ENCODE data around the gene KLHL14. TPM values are rescaled to one million over a fixed set of nuclear protein-coding genes. Genes with fewer than 3 reads are reported as not detected.

KLHL14 gene
- total and polyA plus RNA-seq, 2 of the 13 experiments (the other 11 are each of a cell fraction or from before 2014, with no cell fraction given), result 16.0 to 41.8 TPM

GRCh38 chr18:32730620-32731091, 42.2 kb downstream of the KLHL14 start:
- Histone ChIP-seq H3K36me3 (replicated peaks in 1 of 2; ENCODE audit: control insufficient read depth in 1 of 2, insufficient read depth in 2 of 2, low read length in 2 of 2) (peaks cover 9 to 65% of the 10 kb centered on the region in 2 experiments), H4K20me1 (ENCODE audit: insufficient read depth, low read length) (no peaks in the 10 kb centered on the region; the same call in 1 of the 2 replicates), H3K4me2 (ENCODE audit: low read depth, low read length) (no peak overlapping the region), H3K4me1 (ENCODE audit: insufficient read depth, low read length) (no peaks in the 10 kb centered on the region), H3K27me3 (ENCODE audit: control insufficient read depth in 1 of 2, insufficient read depth in 2 of 2, low read length in 2 of 2) (no peaks in the 10 kb centered on the region), H3K79me2 (ENCODE audit: insufficient read depth, low read length) (peaks cover 21% of the 10 kb centered on the region), H3K9ac (ENCODE audit: insufficient read depth, low read depth, low read length) (no peak overlapping the region), H2AFZ (ENCODE audit: low read length) (no peak overlapping the region), H3K27ac (ENCODE audit: extremely low read length, insufficient read depth, low read length) (no peak overlapping the region), H3K4me3 (replicated peaks in 1 of 3; ENCODE audit: insufficient read depth in 1 of 3, low read depth in 2 of 3, low read length in 3 of 3) (no peak overlapping the region), H3K9me3 (ENCODE audit: low read length) (no peaks in the 10 kb centered on the region)
- BruUV-seq (replicated peaks), result no TSS peak
- intact Hi-C loops (cut with micrococcal nuclease; ENCODE audit: unreplicated experiment) (no loop called here), in situ Hi-C loops (cut with HindIII; ENCODE audit: extremely low pct_ligation_motif_present, low pct_unique_long_range_greater_than_20kb) (no loop called here)
- POLR2A ChIA-PET, result no interaction called here
- no peak for TF ChIP-seq SRSF9 (IDR thresholded peaks at IDR 0.05; ENCODE audit: borderline replicate concordance, insufficient read depth, low read depth, low read length, poor library complexity, severe bottlenecking)
- TF ChIP-seq GATA4 (IDR thresholded peaks at IDR 0.05; ENCODE audit: borderline replicate concordance, low read depth), result no peak
- TF ChIP-seq ZNF672 (CRISPR knock-in tag; IDR thresholded peaks at IDR 0.05), result no peak
- TF ChIP-seq PATZ1 (CRISPR knock-in tag; IDR thresholded peaks at IDR 0.05), result no peak
- TF ChIP-seq ETV5 (CRISPR knock-in tag; IDR thresholded peaks at IDR 0.05; ENCODE audit: borderline replicate concordance), result no peak
- FAIRE-seq, result no peak
- DNase-seq (ENCODE audit: low spot score), result no peak
- no peak for ATAC-seq
- WGBS (ENCODE audit: low lambda C conversion rate), result 98% methylated on average over 9 of the region's 9 CpGs
- CTCF ChIA-PET (ENCODE audit: low intra/inter-chr PET ratio, low total read pairs), result no interaction called here

GRCh38 chr18:32730068-32730467, 42.8 kb downstream of the KLHL14 start:
- FAIRE-seq (no peak), DNase-seq (ENCODE audit: low spot score) (no peak), ATAC-seq (no peak)
- Histone ChIP-seq H2AFZ (ENCODE audit: low read length) (no peak overlapping the region), H3K27ac (ENCODE audit: extremely low read length, insufficient read depth, low read length) (no peak overlapping the region), H3K79me2 (ENCODE audit: insufficient read depth, low read length) (peaks cover 21% of the 10 kb centered on the region), H3K9ac (ENCODE audit: insufficient read depth, low read depth, low read length) (no peak overlapping the region), H3K4me2 (ENCODE audit: low read depth, low read length) (no peak overlapping the region), H3K9me3 (ENCODE audit: low read length) (no peaks in the 10 kb centered on the region), H3K27me3 (ENCODE audit: control insufficient read depth in 1 of 2, insufficient read depth in 2 of 2, low read length in 2 of 2) (no peaks in the 10 kb centered on the region), H3K4me1 (ENCODE audit: insufficient read depth, low read length) (no peaks in the 10 kb centered on the region), H3K36me3 (replicated peaks in 1 of 2; ENCODE audit: control insufficient read depth in 1 of 2, insufficient read depth in 2 of 2, low read length in 2 of 2) (peaks cover 7 to 62% of the 10 kb centered on the region in 2 experiments), H4K20me1 (ENCODE audit: insufficient read depth, low read length) (no peaks in the 10 kb centered on the region; the same call in 1 of the 2 replicates), H3K4me3 (replicated peaks in 1 of 3; ENCODE audit: insufficient read depth in 1 of 3, low read depth in 2 of 3, low read length in 3 of 3) (no peak overlapping the region)
- WGBS (ENCODE audit: low lambda C conversion rate), result 90% methylated on average over 2 of the region's 2 CpGs
- BruUV-seq (replicated peaks), result no TSS peak
- in situ Hi-C loops (cut with HindIII; ENCODE audit: extremely low pct_ligation_motif_present, low pct_unique_long_range_greater_than_20kb) (no loop called here), intact Hi-C loops (cut with micrococcal nuclease; ENCODE audit: unreplicated experiment) (no loop called here)
- ChIA-PET CTCF (ENCODE audit: low intra/inter-chr PET ratio, low total read pairs) (no interaction called here), POLR2A (no interaction called here)
- no peak for TF ChIP-seq BCL3 (CRISPR knock-in tag; IDR thresholded peaks at IDR 0.05)
- no peak for TF ChIP-seq ZNF296 (CRISPR knock-in tag; conservative IDR thresholded peaks at IDR 0.05)
- TF ChIP-seq CBX1 (IDR thresholded peaks at IDR 0.05; ENCODE audit: low read depth), result no peak
- no peak for TF ChIP-seq HIC2 (CRISPR knock-in tag; IDR thresholded peaks at IDR 0.05; ENCODE audit: low read depth)
- no peak for TF ChIP-seq CEBPZ (IDR thresholded peaks at IDR 0.05; ENCODE audit: low read length)

All from HepG2 (cell line).